Lower leg skin (tissue), 3 donors: ENCODE data around the gene OSTM1.

ENCODE experiments used
- POLR2A ChIP-seq, 2 donors: fragments of 450-650 bp; IDR thresholded peaks; one replicate each; pipeline ENCODE4 v1.6.1; 2016 to 2017; ENCODE audit warnings: antibody characterized with exemption in 2 of 2, mild to moderate bottlenecking in 1 of 2, moderate library complexity in 1 of 2
- TF ChIP-seq, protein P1 (sequence below), 3 donors: fragments of 450-650 bp; IDR thresholded peaks; one replicate each; pipeline ENCODE4 v1.5.1; 2016; ENCODE audit warnings: antibody characterized with exemption in 3 of 3, mild to moderate bottlenecking in 3 of 3, moderate library complexity in 2 of 3

DNA sequence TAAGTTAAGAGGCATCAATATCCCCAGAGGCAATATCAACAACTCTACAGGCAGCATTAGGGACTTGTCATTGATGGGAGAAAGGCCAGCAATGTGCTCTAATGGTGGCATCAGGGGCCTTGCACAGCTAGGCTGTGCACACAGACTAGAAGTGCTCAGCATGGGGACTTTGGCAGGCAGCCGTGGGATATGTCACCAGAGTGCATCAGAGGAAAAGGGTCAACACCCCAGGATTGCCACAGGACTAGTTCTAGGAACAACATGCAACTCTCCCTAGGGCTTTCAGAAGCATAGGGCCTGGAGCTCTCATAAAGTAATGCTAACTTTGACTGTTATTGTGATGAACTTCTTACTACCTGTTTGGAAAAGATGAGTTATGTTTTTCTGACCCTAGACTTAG, 32.2 kb upstream of the OSTM1 start:
- TF ChIP-seq, protein P1, sequence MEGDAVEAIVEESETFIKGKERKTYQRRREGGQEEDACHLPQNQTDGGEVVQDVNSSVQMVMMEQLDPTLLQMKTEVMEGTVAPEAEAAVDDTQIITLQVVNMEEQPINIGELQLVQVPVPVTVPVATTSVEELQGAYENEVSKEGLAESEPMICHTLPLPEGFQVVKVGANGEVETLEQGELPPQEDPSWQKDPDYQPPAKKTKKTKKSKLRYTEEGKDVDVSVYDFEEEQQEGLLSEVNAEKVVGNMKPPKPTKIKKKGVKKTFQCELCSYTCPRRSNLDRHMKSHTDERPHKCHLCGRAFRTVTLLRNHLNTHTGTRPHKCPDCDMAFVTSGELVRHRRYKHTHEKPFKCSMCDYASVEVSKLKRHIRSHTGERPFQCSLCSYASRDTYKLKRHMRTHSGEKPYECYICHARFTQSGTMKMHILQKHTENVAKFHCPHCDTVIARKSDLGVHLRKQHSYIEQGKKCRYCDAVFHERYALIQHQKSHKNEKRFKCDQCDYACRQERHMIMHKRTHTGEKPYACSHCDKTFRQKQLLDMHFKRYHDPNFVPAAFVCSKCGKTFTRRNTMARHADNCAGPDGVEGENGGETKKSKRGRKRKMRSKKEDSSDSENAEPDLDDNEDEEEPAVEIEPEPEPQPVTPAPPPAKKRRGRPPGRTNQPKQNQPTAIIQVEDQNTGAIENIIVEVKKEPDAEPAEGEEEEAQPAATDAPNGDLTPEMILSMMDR (IDR thresholded peaks at IDR 0.05), result no peak
- no peak for TF ChIP-seq POLR2A (IDR thresholded peaks at IDR 0.05)
